GM19455 (cell line): ENCODE data around the gene TMEM35A.
A peak's percentile ranks its signal among the peaks of the same experiment; 100 is the strongest.
"Not testable (repeated sequence)": the region's sequence is repeated elsewhere in the genome, so short reads cannot be mapped to it uniquely, and the experiment has no call there.

Experiments
- ATAC-seq: cut with Tn5 transposase; IDR thresholded peaks from one replicate; pipeline ENCODE4 v1.9.1; 2021; ENCODE audit not compliant: unreplicated experiment

TMEM35A gene, protein sequence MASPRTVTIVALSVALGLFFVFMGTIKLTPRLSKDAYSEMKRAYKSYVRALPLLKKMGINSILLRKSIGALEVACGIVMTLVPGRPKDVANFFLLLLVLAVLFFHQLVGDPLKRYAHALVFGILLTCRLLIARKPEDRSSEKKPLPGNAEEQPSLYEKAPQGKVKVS

DNA sequence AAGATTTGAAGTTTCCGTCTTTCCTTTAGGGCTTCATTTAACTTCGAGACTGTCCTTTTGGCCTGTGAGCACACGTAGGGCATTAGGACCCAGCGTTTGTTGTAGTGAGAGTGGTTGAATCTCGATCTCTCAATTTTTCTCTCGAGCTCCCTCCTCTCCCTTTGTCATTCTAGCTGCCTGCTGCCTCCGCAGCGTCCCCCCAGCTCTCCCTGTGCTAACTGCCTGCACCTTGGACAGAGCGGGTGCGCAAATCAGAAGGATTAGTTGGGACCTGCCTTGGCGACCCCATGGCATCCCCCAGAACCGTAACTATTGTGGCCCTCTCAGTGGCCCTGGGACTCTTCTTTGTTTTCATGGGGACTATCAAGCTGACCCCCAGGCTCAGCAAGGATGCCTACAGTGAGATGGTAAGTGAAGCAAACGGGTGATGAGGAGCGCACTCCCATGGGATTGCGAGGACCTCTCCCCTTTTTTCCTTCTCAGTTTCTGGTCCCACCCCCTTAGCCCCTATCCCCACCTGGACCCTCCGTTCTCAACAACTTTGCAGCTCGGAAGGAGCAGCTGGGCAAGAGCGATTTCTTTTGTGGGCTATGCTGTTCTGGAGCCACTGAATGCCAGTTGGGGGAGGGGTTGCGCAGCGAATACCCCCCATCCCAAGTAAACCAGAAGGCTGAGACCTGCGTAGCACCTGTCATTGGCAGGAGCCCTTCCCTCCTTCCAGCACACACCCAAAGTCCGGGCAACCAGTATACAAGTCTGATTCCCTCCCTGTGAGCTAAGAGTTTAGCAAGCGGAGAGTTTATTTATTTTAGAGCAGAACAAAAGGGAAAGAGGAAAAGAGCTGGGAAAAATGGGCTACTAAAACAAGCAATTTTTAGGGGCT is at the start of gene TMEM35A:
TSS of gene TMEM35A (plus strand) at position 164 of the 883 bp plus-strand sequence. CDS start at position 288, 124 bp downstream.
- ATAC-seq, result no peak

DNA sequence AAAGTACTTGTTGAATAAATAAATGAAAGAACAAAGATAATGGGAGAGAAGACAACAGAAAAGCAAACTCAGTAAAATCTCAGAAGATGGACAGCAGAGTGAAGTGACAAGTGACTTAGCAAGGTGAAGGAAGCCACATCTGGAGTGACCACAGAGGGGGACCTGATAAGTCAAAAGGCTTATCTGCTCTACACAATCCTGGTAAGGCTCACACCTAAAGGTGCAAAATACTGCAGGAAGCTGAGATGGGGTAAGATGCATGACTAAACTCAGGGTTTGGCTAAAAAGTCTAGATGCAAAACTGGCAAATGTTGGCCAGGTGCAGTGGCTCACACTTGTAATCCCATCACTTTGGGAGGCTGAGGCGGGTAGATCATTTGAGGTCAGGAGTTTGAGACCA is 49.0 kb upstream of the TMEM35A start:
- no peak for ATAC-seq

DNA sequence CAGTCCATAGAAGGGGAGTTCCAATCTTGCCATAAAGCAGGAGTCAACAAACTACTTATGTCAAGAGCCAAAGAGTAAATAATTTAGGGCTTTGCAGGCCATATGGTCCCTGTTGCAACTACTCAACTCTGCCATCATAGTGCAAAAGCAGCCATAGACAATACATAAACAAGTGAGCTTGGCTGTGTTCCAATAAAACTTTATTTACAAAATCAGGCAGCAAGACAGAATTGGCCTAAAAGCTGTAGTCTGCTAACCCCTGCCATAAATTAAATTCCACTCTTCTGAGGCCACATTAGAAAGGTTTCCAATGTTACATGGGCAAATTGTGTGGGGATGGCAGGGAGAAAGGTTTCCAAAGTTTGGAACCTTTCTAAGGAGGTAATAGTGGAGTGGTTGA is 41.4 kb upstream of the TMEM35A start:
- ATAC-seq, result no peak

DNA sequence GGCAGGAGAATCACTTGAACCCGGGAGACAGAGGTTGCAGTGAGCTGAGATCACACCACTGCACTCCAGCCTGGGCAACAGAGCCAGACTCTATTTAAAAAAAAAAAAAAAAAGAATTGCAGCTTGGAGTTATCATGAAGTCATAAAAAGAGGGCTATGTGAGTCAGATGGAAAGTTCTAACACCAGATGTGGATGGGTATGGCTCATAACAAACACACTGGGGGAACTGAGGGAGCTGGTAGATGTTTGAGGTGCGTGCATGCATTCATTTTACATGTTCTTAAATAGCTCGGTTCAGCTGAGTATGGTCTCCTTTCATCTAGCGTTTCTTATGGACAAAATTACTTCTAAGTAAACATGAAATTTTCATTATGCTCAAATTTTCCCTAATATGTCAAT is 38.5 kb upstream of the TMEM35A start:
- ATAC-seq, result no peak

DNA sequence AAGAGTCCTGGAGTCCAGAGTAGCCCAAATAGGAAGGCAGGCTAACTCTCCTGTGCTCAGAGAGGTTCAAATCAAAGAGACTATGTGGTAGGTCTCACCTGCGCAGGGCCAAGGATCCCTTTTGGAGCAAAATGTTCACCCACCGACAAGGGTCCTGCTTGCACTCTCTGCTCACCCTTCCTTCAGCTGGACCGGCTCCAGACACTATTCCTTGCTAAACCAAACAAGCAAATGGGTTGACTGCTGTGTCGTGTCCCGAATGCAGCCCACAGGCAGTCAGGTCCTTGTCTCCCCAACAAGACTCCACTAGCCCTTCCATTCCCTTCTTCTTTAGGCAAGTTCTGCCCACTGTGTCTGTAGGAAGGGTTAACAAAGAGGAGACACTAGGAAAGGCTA is 27.5 kb upstream of the TMEM35A start:
- ATAC-seq, result peak; percentile 19

DNA sequence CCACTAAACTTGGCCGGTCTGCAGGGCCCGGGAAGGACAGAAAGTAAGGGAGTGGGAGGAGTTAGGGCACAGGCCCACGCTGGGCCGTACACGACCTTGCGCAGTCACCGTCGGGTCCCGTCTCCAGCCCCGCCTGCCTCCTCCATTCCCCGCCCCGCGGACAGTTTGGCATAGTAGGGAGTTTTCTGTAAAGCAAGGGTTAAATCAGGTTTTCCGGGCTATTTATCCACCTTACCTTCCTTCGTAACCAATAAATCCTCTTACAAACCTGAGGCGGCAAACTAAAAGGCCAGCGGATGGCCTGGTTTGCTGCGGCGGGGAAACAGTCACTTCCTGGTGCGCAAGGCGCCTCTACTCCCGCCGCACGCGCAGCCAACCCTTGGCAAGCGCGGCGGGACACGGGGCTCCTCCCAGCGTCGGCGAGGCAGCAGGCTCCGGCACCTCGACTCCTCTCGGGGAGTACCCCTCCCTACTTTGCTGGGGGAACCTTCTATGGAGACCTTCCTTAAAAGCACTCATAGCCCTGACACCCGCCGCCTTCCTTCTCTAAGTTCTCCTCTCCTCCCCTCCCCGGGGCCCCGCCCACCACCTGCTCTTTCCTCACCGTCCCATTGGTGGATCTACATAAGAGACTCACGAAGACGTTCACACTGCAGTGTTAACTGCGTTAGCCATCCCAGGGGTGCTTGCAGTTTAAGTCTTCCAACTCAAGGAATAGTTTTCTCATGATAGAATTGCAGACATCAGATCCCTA is 27.0 kb upstream of the TMEM35A start, which contains the start of gene TRMT2B:
TSS of gene TRMT2B (minus strand) at position 563 of the 754 bp plus-strand sequence. CDS start 9,822 bp downstream, outside the sequence.
- ATAC-seq, result peak; percentile 93

DNA sequence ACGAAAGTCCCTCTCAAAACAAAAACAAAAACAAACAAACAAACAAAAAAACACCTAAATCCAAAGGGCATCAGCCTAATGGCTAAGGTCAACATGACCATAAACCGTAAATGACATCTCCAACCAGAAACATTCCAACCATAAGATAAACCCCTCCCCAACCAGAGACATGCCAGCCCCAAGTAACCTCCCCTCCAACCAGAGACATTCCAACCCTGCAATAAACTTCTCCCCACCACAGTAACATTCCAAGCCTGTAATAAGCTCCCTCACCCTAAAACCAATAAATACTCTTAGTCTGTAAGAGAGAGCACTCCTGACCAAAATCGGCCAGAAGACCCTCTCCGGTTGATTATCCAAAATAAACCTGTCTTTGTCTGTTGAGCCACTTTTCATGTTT is 22.1 kb upstream of the TMEM35A start:
- ATAC-seq, result not testable (repeated sequence)

DNA sequence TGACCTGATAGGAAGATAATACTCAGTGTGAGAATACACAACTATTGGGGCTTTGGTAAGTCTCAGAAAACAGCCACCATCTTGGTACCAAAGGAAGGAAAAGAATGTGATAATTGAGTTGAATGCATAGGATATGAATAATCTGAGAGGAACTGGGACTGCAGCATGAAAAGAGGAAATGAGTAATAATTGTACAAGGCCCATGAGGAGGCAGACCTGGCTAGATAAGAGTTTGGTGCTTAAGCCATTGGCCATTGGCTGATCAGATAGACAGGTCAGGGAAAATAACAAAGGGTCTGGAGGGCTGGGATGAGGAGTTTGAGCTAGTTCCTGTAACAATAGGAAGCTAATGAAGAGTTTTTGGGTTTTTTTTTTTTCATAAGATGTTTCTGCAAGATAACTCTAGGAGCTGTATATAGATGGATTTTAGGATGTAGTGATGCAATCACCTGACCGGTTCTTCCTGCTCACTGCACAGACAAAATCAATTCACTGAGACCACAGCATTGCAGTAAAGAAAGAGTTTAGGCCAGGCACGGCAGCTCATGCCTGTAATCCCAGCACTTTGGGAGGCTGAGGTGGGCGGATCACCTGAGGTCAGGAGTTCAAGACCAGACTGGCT is 21.5 kb upstream of the TMEM35A start:
- ATAC-seq, result peak; percentile 74

DNA sequence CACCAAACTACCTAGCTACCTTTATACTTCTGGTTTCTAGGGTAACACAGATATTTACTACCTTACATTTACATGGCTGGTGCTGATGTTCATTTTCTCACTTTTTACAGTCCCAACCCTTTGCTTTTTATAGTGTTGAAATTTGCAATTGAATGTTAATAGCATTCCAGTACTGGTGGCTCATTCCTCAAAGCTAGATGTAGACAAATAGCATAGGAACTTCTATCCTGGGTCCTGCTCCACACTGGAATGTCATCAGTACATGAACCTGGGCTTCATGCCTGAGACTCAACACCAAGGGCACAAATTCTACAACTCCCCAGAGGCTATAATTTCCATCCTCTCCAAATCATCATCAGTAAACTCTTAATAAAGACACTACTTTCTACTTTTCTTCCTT is 16.5 kb upstream of the TMEM35A start:
- ATAC-seq, result no peak

DNA sequence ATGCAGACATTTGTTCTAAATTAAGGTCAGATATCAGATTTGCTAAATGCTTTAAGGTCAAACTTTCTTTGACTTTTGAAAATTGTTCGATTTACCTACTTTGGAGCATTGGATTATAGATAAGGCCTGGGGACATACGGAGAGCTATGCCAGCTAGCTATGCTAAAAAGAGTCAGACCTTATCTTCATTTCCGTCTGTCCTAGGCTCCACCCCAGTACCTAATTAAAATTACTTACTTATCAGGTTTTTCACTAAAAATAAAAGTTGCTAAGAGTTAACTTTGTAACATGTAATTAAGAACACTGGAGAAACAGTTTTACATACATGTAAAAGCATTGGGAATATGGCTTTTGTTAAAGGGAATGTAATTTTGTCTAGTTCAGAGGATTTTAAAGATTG is 7.1 kb upstream of the TMEM35A start:
- no peak for ATAC-seq

DNA sequence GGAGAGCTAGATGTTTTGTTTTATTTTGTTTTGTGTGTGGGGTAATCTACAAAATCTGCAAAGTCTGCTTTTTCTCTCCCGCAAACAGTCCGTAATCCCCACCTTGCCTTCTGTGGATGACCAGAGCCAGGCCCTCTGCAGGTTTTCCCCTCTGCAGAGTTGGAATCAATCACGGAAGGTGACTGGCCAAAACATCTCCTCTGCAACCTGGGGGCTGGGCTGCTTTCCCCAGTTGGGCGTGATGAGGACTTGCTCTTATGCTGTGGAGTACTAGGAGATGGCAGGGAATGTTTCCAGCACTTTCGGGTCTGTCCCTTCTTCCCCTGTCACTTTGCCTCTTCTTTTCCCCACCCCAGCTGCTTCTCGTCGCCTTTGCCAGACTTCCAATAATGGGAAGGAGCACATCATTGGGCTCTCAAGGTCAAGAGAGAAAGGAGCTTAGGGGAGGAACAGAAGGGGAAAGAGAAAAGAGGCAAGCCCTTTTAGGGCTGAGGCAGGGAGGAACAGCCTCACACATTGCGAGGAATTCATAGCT is 1.1 kb downstream of the TMEM35A start:
- no peak for ATAC-seq

DNA sequence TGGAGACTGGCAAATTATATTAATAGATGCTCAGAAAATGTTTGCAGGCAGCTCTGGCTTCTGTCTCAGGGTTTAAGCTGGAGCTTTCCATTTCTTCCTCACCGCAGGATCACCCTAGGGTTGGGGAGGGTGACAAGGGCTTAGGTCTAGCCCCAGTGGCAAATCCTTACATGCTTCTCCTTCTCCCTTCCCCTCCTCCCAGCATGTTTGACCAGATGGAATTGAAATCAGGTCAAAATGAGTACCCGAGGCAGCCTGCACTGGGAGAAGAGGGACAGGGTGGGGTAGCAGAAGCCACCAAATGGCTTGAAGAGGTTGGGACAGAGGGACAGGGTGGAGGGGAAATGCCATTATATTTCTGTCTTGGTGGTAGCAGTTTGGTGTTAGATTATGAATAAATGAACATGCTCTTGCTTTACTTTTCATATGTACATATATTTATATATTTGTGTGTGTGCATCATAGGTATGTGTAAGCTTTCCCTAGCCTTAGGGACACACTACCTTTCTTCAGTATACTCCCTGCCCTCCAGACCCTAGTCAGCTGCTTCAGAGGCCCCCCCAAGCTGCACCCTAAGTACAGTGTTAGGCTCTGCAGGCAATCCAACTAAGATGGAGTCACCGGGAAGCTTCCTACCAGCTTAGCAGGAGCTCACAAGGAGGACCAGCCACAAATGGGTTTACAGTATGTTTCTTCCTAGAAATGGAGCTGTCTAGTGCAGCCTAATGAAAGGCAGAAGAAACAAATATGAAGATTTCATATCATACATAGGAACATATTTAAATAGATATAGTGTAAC is 1.8 kb downstream of the TMEM35A start:
- ATAC-seq, result no peak

DNA sequence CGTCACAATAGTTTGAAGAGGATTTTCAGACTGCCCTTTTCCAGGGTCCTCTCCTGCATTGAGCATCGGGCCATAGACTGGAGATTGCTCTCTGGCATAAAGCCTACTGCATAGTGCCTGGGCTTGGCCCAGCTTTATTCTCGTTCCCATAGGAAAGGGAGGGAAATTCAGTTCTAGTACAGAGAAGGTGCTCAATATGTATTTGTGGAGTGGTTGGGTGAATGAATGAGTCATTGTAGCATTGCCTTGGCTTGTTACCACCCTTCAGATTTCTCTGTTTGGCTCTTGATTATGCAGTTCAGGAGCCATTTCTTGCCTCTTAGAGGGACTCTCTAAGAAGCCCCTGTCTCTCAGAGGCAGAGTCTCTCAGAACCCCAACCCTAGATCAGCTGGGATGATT is 2.6 kb downstream of the TMEM35A start:
- no peak for ATAC-seq

DNA sequence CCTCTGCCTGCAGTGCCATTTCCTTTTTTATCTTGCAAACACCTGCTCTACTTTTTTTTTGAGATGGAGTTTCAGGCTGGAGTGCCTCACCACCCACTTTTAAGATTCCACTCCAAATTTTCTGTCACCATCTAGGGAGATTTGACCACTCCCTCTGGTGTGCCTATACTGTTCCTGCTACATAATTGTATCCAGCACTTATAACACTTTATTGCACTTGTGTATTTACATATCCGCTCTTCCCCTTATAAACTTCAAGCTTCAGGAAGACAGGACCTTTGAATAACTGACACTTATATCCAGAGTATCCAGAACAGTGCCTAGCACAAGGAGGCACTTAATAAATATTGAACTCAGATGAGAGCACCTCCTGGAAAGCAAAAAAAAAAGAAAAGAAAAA is 13.1 kb downstream of the TMEM35A start:
- ATAC-seq, result no peak

DNA sequence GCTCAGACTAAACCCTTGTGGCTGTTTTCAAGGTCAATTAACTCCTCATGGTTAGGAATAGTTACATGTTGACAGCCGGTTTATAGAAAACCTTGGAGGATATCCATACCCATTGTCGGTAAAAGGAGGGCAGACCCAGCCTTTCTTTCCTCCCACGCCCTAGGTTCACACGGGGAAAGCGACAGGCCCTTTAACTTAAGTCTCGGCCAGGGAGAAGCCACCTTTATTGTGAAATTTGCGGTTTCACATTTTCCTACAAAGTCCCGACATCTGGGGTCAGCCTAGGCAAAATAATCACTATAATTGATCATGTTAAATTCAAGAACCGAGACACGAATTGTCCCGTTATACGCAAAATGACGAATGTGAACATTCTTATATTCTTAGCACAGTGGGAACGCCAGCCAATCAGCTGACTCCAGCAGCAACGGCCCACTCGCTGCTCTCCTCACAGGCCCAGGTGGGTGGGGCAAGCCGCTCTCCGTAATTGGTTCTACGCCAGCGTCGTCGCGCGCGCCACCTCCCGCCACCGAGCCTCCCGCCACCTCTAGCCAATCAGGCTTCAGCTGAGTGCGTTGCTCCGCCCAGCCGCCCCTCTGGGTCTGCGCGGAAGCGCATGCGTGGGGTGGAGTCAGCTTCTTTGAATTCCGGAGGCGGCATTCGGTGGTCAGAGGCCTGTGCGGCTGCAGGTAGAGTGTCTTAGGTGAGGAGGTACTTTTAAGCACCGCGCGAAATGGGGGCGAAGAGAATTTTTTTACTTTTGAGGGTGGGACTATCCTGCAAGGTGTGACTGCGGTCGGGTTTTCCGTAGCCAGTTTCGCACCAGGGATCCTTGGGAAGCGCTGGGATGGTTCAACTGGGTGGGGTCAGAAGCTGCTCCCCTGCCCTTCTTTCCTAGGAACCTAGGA is 19.1 kb downstream of the TMEM35A start, which contains the start of gene CENPI:
TSS of gene CENPI (plus strand) at position 659 of the 908 bp plus-strand sequence. CDS start 2,867 bp downstream, outside the sequence.
- peak; percentile 100 for ATAC-seq

DNA sequence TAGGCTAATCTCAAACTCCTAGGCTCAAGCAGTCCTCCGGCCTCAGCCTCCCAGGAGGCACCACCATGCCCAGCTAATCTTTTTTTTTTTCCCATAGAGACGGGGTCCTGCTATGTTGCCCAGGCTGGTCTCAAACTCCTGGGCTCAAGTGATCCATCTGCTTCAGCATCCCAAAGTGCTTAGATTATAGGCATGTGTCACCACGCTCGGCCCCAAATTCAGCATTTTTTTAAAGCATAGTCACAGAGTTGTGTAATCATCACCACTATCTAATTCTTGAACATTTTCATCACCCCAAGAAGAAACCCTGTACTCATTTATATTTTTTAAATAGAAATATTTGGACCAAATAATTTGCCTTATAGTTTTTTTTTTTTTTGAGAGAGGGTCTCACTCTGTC is 29.6 kb downstream of the TMEM35A start:
- ATAC-seq, result no peak

DNA sequence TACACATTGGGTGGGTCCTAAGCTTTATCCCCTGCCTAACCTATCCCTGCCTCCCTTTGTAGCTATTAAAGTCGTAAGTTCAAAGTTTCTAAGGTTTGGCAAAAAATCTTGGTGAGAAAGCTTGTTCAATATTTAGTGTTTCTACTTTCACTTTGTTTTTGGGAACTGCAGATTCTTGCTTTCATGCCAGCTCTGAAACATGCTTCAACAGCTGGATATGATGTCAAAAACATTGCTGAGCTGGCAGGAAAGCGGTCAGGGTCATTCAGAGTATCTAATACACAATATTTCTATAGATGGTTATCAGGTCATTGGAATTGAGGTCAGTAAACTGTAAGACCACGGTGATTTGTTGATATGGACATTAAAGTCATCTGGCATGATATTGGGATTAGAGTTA is 39.0 kb downstream of the TMEM35A start:
- no peak for ATAC-seq

DNA sequence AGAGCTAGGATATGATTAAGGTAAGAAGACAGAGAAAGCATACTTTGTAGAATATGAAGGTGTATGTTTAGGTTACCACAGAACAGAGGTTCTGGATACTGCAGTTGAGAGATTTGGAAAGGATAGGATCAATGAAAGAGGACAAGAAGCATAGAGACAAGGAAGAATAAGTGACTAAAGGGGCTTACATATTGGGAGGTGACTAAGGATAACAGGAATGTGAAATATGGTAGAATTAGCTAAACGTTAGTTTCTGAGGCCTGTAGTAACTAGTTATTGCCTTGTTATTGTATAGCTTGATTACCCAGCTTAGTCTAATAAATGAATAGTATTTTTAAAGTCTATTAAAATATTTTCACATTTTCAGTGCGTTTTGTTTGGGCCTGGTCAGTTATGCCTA is 57.6 kb downstream of the TMEM35A start:
- ATAC-seq, result no peak
